IMR-90 (cell line): ENCODE results near the gene SPATC1L. TPM values are rescaled to one million over a fixed set of nuclear protein-coding genes. Genes with fewer than 3 reads are reported as not detected.

ENCODE experiments used
- ATAC-seq: fragments of 200-7000 bp; cut with Tn5 transposase; 2 replicates; pipeline ENCODE4 v1.9.1; 2020; ENCODE audit warnings: low read depth, mild to moderate bottlenecking, moderate library complexity
- BruUV-seq: library from RNA; stranded (reverse); fragments of 400-500 nt; replicated peaks from 2 replicates; lab custom pipeline; 2021; lab: Mats Ljungman, UMichigan
- CTCF ChIA-PET: fragments of 300-600 bp; formaldehyde crosslinking; extraction: SDS; loops from one replicate; lab custom pipeline; 2021; ENCODE audit warnings: antibody characterized with exemption; lab: Yijun Ruan, JAX
- POLR2A ChIA-PET: fragments of 300-600 bp; sonication (Branson Sonifier 250); formaldehyde crosslinking; loops from one replicate; lab custom pipeline; 2022; ENCODE audit warnings: antibody characterized with exemption; ENCODE audit not compliant: unreplicated experiment; lab: Charles Lee
- DNase-seq: peaks from one replicate; pipeline ENCODE4 v3.0.0; 2013
- H2AFZ ChIP-seq: replicated peaks from 2 replicates; pipeline ENCODE3; 2013; ENCODE audit warnings: low read length, mild to moderate bottlenecking; ENCODE audit not compliant: poor library complexity
- H2AK5ac ChIP-seq: 2 replicates; pipeline ENCODE4 v1.6.1; 2013; ENCODE audit warnings: low read depth, low read length, inconsistent platforms
- H2AK9ac ChIP-seq: replicated peaks from 2 replicates; pipeline ENCODE3; 2013; ENCODE audit warnings: mild to moderate bottlenecking, low read depth, low read length, moderate library complexity; ENCODE audit not compliant: poor library complexity
- H2BK120ac ChIP-seq: 2 replicates; pipeline ENCODE4 v1.6.1; 2013; ENCODE audit warnings: low read depth, low read length, inconsistent platforms
- H2BK15ac ChIP-seq: 3 replicates; pipeline ENCODE4 v1.6.1; 2013; ENCODE audit warnings: low read depth, low read length, inconsistent platforms
- H2BK20ac ChIP-seq: 2 replicates; pipeline ENCODE4 v1.6.1; 2013; ENCODE audit warnings: low read depth, mild to moderate bottlenecking, inconsistent platforms, low read length, moderate library complexity
- H2BK5ac ChIP-seq: 2 replicates; pipeline ENCODE4 v1.6.1; 2013; ENCODE audit warnings: mild to moderate bottlenecking, low read depth, low read length, inconsistent platforms; ENCODE audit not compliant: poor library complexity, severe bottlenecking
- H3K14ac ChIP-seq: replicated peaks from 2 replicates; pipeline ENCODE4 v1.6.1; 2013; ENCODE audit warnings: low read depth, low read length, inconsistent platforms
- H3K18ac ChIP-seq: 2 replicates; pipeline ENCODE4 v1.6.1; 2013; ENCODE audit warnings: low read depth, low read length, control low read depth
- H3K23ac ChIP-seq: 2 replicates; pipeline ENCODE4 v1.6.1; 2013; ENCODE audit warnings: low read depth, low read length, inconsistent platforms
- H3K27ac ChIP-seq: 2 replicates; pipeline ENCODE4 v1.5.1; 2013; ENCODE audit warnings: mild to moderate bottlenecking, control low read depth, low read length; ENCODE audit not compliant: insufficient read depth
- H3K27me3 ChIP-seq: 2 replicates; pipeline ENCODE4 v1.6.1; 2013; ENCODE audit warnings: low read length; ENCODE audit not compliant: control insufficient read depth, insufficient read depth
- H3K36me3 ChIP-seq: 2 replicates; pipeline ENCODE4 v1.6.1; 2013; ENCODE audit warnings: low read length, mixed read lengths; ENCODE audit not compliant: control insufficient read depth, insufficient read depth
- H3K4ac ChIP-seq: 2 replicates; pipeline ENCODE4 v1.6.1; 2013; ENCODE audit warnings: low read depth, low read length, inconsistent platforms
- H3K4me1 ChIP-seq: 2 replicates; pipeline ENCODE4 v1.6.1; 2013; ENCODE audit warnings: low read length, mixed read lengths; ENCODE audit not compliant: control insufficient read depth, insufficient read depth
- H3K4me2 ChIP-seq: 2 replicates; pipeline ENCODE4 v1.6.1; 2013; ENCODE audit warnings: low read depth, mild to moderate bottlenecking, control low read depth, low read length, moderate library complexity
- H3K4me3 ChIP-seq: 2 replicates; pipeline ENCODE4 v1.5.1; 2013; ENCODE audit warnings: low read depth, mild to moderate bottlenecking, control low read depth, low read length, moderate library complexity; ENCODE audit not compliant: insufficient read depth
- H3K56ac ChIP-seq: 2 replicates; pipeline ENCODE4 v1.6.1; 2013; ENCODE audit warnings: low read length, inconsistent platforms; ENCODE audit not compliant: insufficient read depth; ENCODE audit errors: extremely low read depth
- H3K79me1 ChIP-seq, 2 experiments: 2 replicates each; pipeline ENCODE4 v1.6.1; 2013; ENCODE audit warnings: low read length in 2 of 2, inconsistent platforms in 1 of 2, low read depth in 1 of 2
- H3K9ac ChIP-seq: 2 replicates; pipeline ENCODE4 v1.6.1; 2013; ENCODE audit warnings: low read depth, low read length, control low read depth
- H3K9me1 ChIP-seq: 2 replicates; pipeline ENCODE4 v1.6.1; 2013; ENCODE audit warnings: low read length, inconsistent platforms; ENCODE audit not compliant: insufficient read depth
- H3K9me3 ChIP-seq: 2 replicates; pipeline ENCODE4 v1.6.1; 2013; ENCODE audit warnings: low read length; ENCODE audit not compliant: control insufficient read depth, insufficient read depth
- H4K20me1 ChIP-seq: 2 replicates; pipeline ENCODE4 v1.6.1; 2013; ENCODE audit warnings: low read length, inconsistent platforms; ENCODE audit not compliant: insufficient read depth
- H4K5ac ChIP-seq: 2 replicates; pipeline ENCODE4 v1.6.1; 2013; ENCODE audit warnings: mild to moderate bottlenecking, low read depth, low read length, control low read depth
- H4K8ac ChIP-seq, 2 experiments: 2 replicates each; pipeline ENCODE4 v1.6.1; 2013; ENCODE audit warnings: low read depth in 2 of 2, low read length in 2 of 2, control low read depth in 1 of 2, inconsistent platforms in 1 of 2
- H4K91ac ChIP-seq: 2 replicates; pipeline ENCODE4 v1.6.1; 2013; ENCODE audit warnings: low read depth, low read length, inconsistent platforms; ENCODE audit not compliant: insufficient read depth
- BHLHE40 ChIP-seq: fragments of 150-350 bp; IDR thresholded peaks from 2 replicates; pipeline ENCODE4 v1.6.1; 2016; ENCODE audit warnings: mild to moderate bottlenecking, low read depth, low read length
- MXI1 ChIP-seq: IDR thresholded peaks from 2 replicates; pipeline ENCODE4 v1.6.1; 2012; ENCODE audit warnings: low read depth, mild to moderate bottlenecking, low read length, moderate library complexity, borderline replicate concordance
- RAD21 ChIP-seq: IDR thresholded peaks from 2 replicates; pipeline ENCODE4 v1.6.1; 2012; ENCODE audit warnings: low read length, improper control_type of control experiment
- RCOR1 ChIP-seq: IDR thresholded peaks from 2 replicates; pipeline ENCODE4 v1.6.1; 2012; ENCODE audit warnings: mild to moderate bottlenecking, low read length, improper control_type of control experiment; ENCODE audit not compliant: insufficient replicate concordance
- WGBS, 2 experiments: methylation state at CpG; one replicate each; pipeline versions ENCODE4 v1.1.5 to v1.1.7; 2013; ENCODE audit warnings: missing lambda C conversion rate in 2 of 2; ENCODE audit not compliant: insufficient read length in 1 of 2; ENCODE audit errors: extremely low coverage in 2 of 2; 5-methylcytosine and 5-hydroxymethylcytosine counted together
- dilution Hi-C: fragments of 300-500 bp; cut with HindIII; formaldehyde crosslinking; loops from one replicate; pipeline ENCODE4 v1.14.3; 2018; ENCODE audit warnings: low sequenced_read_pairs; ENCODE audit not compliant: unreplicated experiment
- in situ Hi-C: fragments of 300-500 bp; cut with MboI; formaldehyde crosslinking; loops from 3 replicates; pipeline ENCODE4 v1.14.3; 2019; ENCODE audit warnings: low sequenced_read_pairs, inconsistent platforms, mixed read lengths
- intact Hi-C: fragments of 100-400 bp; cut with micrococcal nuclease; formaldehyde crosslinking; loops from 2 replicates; pipeline ENCODE4 v1.10.0; 2022
- polyA plus RNA-seq, 3 experiments: library from polyadenylated mRNA; depleted of rRNA; stranded (reverse); fragments of >200 nt; gene quantifications; 2 replicates each; pipeline ENCODE4 v1.2.3, GENCODE V29; 2012; ENCODE audit warnings: low replicate concordance in 1 of 3
- total RNA-seq: library from RNA; depleted of rRNA; stranded (reverse); fragments of >200 nt; gene quantifications from 2 replicates; pipeline ENCODE4 v1.2.3, GENCODE V29; 2012
- TF ChIP-seq, protein P1 (sequence below): fragments of 150-350 bp; IDR thresholded peaks from 2 replicates; pipeline ENCODE4 v1.6.1; 2016; ENCODE audit warnings: low read depth, mild to moderate bottlenecking, low read length, moderate library complexity, borderline replicate concordance

Gene SPATC1L
- total and polyA plus RNA-seq, 2 of the 4 experiments (the other 2 are of a cell fraction) = 3.8 to 17.2 TPM

DNA sequence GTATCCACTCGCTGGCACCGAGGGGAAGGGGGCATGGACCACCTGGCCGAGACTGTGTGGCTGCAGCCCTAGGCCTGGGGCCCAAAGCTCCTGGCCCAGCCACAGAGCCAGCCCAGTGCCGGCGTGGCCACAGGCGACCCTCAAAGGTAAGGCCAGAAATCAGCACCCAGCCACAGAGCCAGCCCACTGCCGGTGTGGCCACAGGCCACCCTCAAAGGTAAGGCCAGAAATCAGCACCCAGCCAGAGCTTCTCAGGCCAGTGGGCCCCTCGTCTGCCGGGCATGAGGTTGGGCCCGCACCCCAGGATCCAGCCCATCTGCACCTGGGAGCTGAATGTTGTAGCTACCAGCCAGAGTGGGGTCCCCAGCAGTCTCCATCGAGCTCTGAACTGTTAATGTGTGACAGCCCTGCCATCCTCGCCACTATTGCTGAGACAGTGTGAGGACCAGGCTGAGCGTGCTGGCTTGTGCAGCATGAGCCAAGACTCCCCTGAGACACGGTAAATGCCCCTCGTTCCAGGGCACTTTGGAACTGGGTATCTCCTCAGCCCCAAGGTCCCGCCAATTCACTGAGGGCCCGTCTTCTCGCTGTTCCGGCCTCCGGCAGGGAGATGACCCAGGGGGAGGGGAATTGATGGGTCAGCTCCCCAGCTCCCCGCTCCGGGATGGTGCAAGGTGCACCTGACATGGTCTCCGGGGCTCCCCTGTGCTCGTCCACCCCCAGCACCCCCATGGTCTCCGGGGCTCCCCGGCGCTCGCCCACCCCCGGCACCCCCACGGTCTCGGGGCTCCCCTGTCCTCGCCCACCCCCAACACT, 24.2 kb downstream of the SPATC1L start:
- H4K91ac ChIP-seq = no peak overlapping the region
- H3K9me3 ChIP-seq = peaks cover 2% of the 10 kb centered on the region; the same call in 1 of the 2 replicates
- H3K79me1 ChIP-seq = no peaks in the 10 kb centered on the region
- dilution Hi-C loops = no loop called here
- no peak overlapping the region for H2BK20ac ChIP-seq
- H3K9me1 ChIP-seq = 0 out of 2 replicates have a peak, but pooled peaks cover 3% of the 10 kb centered on the region
- no peak overlapping the region for H3K27ac ChIP-seq
- no peak overlapping the region for H2BK15ac ChIP-seq
- no peak for ATAC-seq
- DNase-seq = no peak
- no peak overlapping the region for H2BK5ac ChIP-seq
- WGBS, 2 experiments = 92% methylated on average over 16 of the region's 32 CpGs; no CpG with 5 or more reads in 1 of the 2 experiments
- H3K18ac ChIP-seq = no peak overlapping the region
- no peak overlapping the region for H3K9ac ChIP-seq
- H3K14ac ChIP-seq = no peak overlapping the region
- no peak overlapping the region for H3K56ac ChIP-seq
- in situ Hi-C loops = no loop called here
- no peak overlapping the region for H3K4me2 ChIP-seq
- H4K5ac ChIP-seq = no peak overlapping the region
- intact Hi-C loops = no loop called here
- no peak overlapping the region for H2AK9ac ChIP-seq
- ChIA-PET CTCF (no interaction called here), POLR2A (no interaction called here)
- no peak overlapping the region for H4K8ac ChIP-seq
- no peak overlapping the region for H2BK120ac ChIP-seq
- H3K27me3 ChIP-seq = no peaks in the 10 kb centered on the region
- no TSS peak for BruUV-seq
- no peak overlapping the region for H2AK5ac ChIP-seq
- H3K4ac ChIP-seq = no peak overlapping the region
- H2AFZ ChIP-seq = peak overlapping the region; percentile 32
- no peak for TF ChIP-seq MXI1
- no peak for TF ChIP-seq RCOR1
- no peak for TF ChIP-seq RAD21
- no peak for TF ChIP-seq BHLHE40
- TF ChIP-seq, protein P1, sequence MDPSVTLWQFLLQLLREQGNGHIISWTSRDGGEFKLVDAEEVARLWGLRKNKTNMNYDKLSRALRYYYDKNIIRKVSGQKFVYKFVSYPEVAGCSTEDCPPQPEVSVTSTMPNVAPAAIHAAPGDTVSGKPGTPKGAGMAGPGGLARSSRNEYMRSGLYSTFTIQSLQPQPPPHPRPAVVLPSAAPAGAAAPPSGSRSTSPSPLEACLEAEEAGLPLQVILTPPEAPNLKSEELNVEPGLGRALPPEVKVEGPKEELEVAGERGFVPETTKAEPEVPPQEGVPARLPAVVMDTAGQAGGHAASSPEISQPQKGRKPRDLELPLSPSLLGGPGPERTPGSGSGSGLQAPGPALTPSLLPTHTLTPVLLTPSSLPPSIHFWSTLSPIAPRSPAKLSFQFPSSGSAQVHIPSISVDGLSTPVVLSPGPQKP = no peak
- no peak overlapping the region for H3K4me3 ChIP-seq
- no peak overlapping the region for H3K23ac ChIP-seq
- peaks cover 5% of the 10 kb centered on the region for H3K36me3 ChIP-seq
- no peaks in the 10 kb centered on the region for H3K4me1 ChIP-seq
- H4K20me1 ChIP-seq = no peaks in the 10 kb centered on the region
